GM23338 (cell line): ENCODE measurements around the gene GPATCH4. TPM values are rescaled to one million over a fixed set of nuclear protein-coding genes. Genes with fewer than 3 reads are reported as not detected.

Experiments used
- ATAC-seq: fragments of 200-7000 bp; cut with Tn5 transposase; 3 replicates; pipeline ENCODE4 v1.9.1; 2020
- DNase-seq: peaks from one replicate; pipeline ENCODE4 v3.0.0-alpha.2; 2015; ENCODE audit warnings: low spot score
- H2AFZ ChIP-seq: fragments of 200-600 bp; sonication (generic); 2 replicates; pipeline ENCODE4 v1.8.0; 2016; ENCODE audit warnings: antibody characterized with exemption, mild to moderate bottlenecking, moderate library complexity
- H3F3A ChIP-seq: fragments of 200-600 bp; sonication (generic); replicated peaks from 2 replicates; pipeline ENCODE4 v1.8.0; 2017; ENCODE audit warnings: antibody characterized with exemption, mixed run types, low read depth
- H3K27ac ChIP-seq: fragments of 200-600 bp; sonication (generic); 2 replicates; pipeline ENCODE4 v1.6.1; 2016; ENCODE audit warnings: low read depth
- H3K27me3 ChIP-seq: fragments of 200-600 bp; sonication (generic); 2 replicates; pipeline ENCODE4 v1.8.0; 2016; ENCODE audit warnings: mild to moderate bottlenecking, mixed run types, moderate library complexity; ENCODE audit not compliant: insufficient read depth
- H3K36me3 ChIP-seq: fragments of 200-600 bp; sonication (generic); 2 replicates; pipeline ENCODE4 v1.8.0; 2016; ENCODE audit warnings: mild to moderate bottlenecking; ENCODE audit not compliant: insufficient read depth
- H3K4me1 ChIP-seq: fragments of 200-600 bp; sonication (generic); 2 replicates; pipeline ENCODE4 v1.8.0; 2016; ENCODE audit warnings: mild to moderate bottlenecking, moderate library complexity; ENCODE audit not compliant: insufficient read depth
- H3K4me2 ChIP-seq: fragments of 200-600 bp; sonication (generic); 2 replicates; pipeline ENCODE4 v1.7.1; 2017; ENCODE audit warnings: mixed run types
- H3K4me3 ChIP-seq: fragments of 200-600 bp; sonication (generic); 2 replicates; pipeline ENCODE4 v1.6.1; 2016; ENCODE audit warnings: mixed run types
- H3K79me2 ChIP-seq: fragments of 200-600 bp; sonication (generic); replicated peaks from 2 replicates; pipeline ENCODE4 v1.8.0; 2017; ENCODE audit warnings: mild to moderate bottlenecking; ENCODE audit not compliant: insufficient read depth
- H3K9me2 ChIP-seq: fragments of 200-600 bp; sonication (generic); 2 replicates; pipeline ENCODE4 v1.8.0; 2017; ENCODE audit not compliant: insufficient read depth
- H4K20me1 ChIP-seq: fragments of 200-600 bp; sonication (generic); replicated peaks from 2 replicates; pipeline ENCODE4 v1.8.0; 2017; ENCODE audit warnings: mild to moderate bottlenecking; ENCODE audit not compliant: insufficient read depth
- H3K27ac Mint-ChIP-seq: 2 replicates; pipeline ENCODE4 v1.8.0; 2020; ENCODE audit warnings: inconsistent platforms, mild to moderate bottlenecking, moderate library complexity, mixed read lengths
- H3K27me3 Mint-ChIP-seq: 3 replicates; pipeline ENCODE4 v1.8.0; 2022; ENCODE audit warnings: low read depth, mild to moderate bottlenecking, moderate library complexity, mixed read lengths, inconsistent platforms; ENCODE audit not compliant: insufficient read depth, poor library complexity
- H3K36me3 Mint-ChIP-seq: 3 replicates; pipeline ENCODE4 v1.8.0; 2021; ENCODE audit warnings: low read depth, mild to moderate bottlenecking, inconsistent platforms, moderate library complexity, mixed read lengths
- H3K4me1 Mint-ChIP-seq: 3 replicates; pipeline ENCODE4 v1.8.0; 2020; ENCODE audit warnings: mild to moderate bottlenecking, inconsistent platforms, mixed read lengths
- H3K4me3 Mint-ChIP-seq: 3 replicates; pipeline ENCODE4 v1.8.0; 2021; ENCODE audit warnings: moderate library complexity, mild to moderate bottlenecking, inconsistent platforms, mixed read lengths
- H3K9me3 Mint-ChIP-seq: 3 replicates; pipeline ENCODE4 v1.8.0; 2020; ENCODE audit warnings: moderate library complexity, mild to moderate bottlenecking, inconsistent platforms, mixed read lengths
- EZH2 ChIP-seq: fragments of 200-600 bp; sonication (generic); IDR thresholded peaks from one replicate; pipeline ENCODE4 v1.8.0; 2017; ENCODE audit warnings: antibody characterized with exemption, mild to moderate bottlenecking, low read depth; ENCODE audit not compliant: unreplicated experiment
- EZH2phosphoT487 ChIP-seq: fragments of 200-600 bp; sonication (generic); IDR thresholded peaks from one replicate; pipeline ENCODE4 v1.8.1; 2018; ENCODE audit warnings: antibody characterized with exemption; ENCODE audit not compliant: unreplicated experiment
- POLR2AphosphoS5 ChIP-seq: IDR thresholded peaks from 2 replicates; pipeline ENCODE4 v1.6.1; 2016; ENCODE audit warnings: antibody characterized with exemption, low read depth
- STAT1 ChIP-seq: IDR thresholded peaks from one replicate; pipeline ENCODE4 v1.6.1; 2016; ENCODE audit warnings: antibody characterized with exemption; ENCODE audit not compliant: unreplicated experiment
- ZNF114 ChIP-seq: fragments of 250-450 bp; sonication (Bioruptor Pico); IDR thresholded peaks from 2 replicates; pipeline ENCODE4 v1.5.0; 2020; ENCODE audit warnings: mild to moderate bottlenecking, moderate library complexity
- ZNF331 ChIP-seq: fragments of 250-450 bp; sonication (Bioruptor Pico); IDR thresholded peaks from 2 replicates; pipeline ENCODE4 v1.5.0; 2020; ENCODE audit warnings: low read depth, mild to moderate bottlenecking, moderate library complexity
- polyA plus RNA-seq: library from polyadenylated mRNA; unstranded; fragments of >200 nt; fragmentation: Nextera tagmentation; extraction: Ambion mirVana; gene quantifications from 2 replicates; pipeline ENCODE4 v1.2.1, GENCODE V29; 2016
- total RNA-seq: library from RNA; depleted of rRNA; stranded (reverse); fragments of >200 nt; shearing (Covaris generic); gene quantifications from 2 replicates; pipeline ENCODE4 v1.2.3, GENCODE V29; 2014
- TF ChIP-seq, protein P1 (sequence below), 2 experiments: fragments of 200-600 bp in 1 of 2; sonication (generic) in 1 of 2; conservative IDR thresholded peaks; 2 replicates each; pipeline versions ENCODE4 v1.5.1 to v1.6.1; 2016 to 2017; ENCODE audit warnings: antibody characterized with exemption in 2 of 2, low read depth in 2 of 2, mild to moderate bottlenecking in 2 of 2, moderate library complexity in 1 of 2
- TF ChIP-seq, protein P2 (sequence below): IDR thresholded peaks from one replicate; pipeline ENCODE4 v1.6.1; 2018; ENCODE audit warnings: antibody characterized with exemption; ENCODE audit not compliant: unreplicated experiment
- TF ChIP-seq, protein P3 (sequence below): IDR thresholded peaks from 2 replicates; pipeline ENCODE4 v1.6.1; 2016; ENCODE audit warnings: antibody characterized with exemption

The GPATCH4 gene
- total and polyA plus RNA-seq, 2 experiments from 2014 or later, result 58.9 to 187 TPM

DNA sequence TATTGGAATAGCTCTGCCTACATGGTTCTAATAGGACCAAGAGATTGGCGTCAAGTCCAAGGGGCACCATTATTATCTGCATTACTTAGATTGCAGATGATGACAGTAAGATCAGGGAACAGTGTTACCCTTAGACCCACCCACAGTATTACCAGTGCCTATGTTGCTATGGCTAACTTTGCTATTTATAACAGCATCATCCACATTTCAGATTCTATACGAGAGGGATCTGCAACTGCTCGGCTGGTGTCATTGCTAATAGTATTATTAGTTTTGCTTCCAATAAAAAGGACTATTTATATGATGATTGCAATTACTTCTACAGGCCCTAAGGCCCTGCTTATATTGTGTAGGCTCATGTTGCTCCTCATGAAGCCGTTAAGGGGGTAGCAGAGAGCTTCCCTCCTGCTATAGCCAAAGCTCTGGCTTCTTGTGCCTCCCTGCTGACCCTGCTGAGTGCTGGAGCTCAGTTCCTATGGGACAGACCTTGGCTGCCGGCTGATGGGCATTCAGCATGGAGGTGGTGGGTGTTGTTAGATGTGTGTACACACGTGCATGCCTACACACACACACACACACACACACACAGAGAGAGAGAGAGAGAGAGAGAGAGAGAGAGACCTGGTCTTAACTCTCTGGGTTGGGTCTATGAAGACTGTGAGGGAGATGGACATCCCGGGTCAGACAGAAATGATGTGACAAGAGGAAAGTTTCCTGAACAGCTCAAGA lies 41.9 kb upstream of the GPATCH4 start:
- Histone ChIP-seq H3K4me1 (peaks cover 13% of the 10 kb centered on the region), H3K9me2 (no peaks in the 10 kb centered on the region), H3K4me2 (peak overlapping the region; percentile 95), H3K4me3 (peak overlapping the region; percentile 74; the same call in 1 of the 2 replicates), H3K27ac (no peak overlapping the region), H3F3A (peaks cover 12% of the 10 kb centered on the region; the same call in 1 of the 2 replicates), H3K36me3 (no peaks in the 10 kb centered on the region), H3K27me3 (peaks cover 100% of the 10 kb centered on the region), H4K20me1 (peaks cover 3% of the 10 kb centered on the region; the same call in 1 of the 2 replicates), H3K79me2 (no peaks in the 10 kb centered on the region), H2AFZ (no peak overlapping the region)
- Mint-ChIP-seq H3K4me3 (peak overlapping the region; percentile 72), H3K27me3 (peaks cover 68% of the 10 kb centered on the region), H3K27ac (no peak overlapping the region), H3K4me1 (peaks cover 37% of the 10 kb centered on the region), H3K36me3 (no peaks in the 10 kb centered on the region; the same call in 2 of the 3 replicates), H3K9me3 (no peaks in the 10 kb centered on the region)
- DNase-seq (no peak), ATAC-seq (peak; percentile 8; the same call in 2 of the 3 replicates)
- TF ChIP-seq POLR2AphosphoS5 (no peak), ZNF114 (CRISPR knock-in tag) (no peak), STAT1 (no peak), EZH2 (no peak), EZH2phosphoT487 (no peak), ZNF331 (CRISPR knock-in tag) (no peak)
- TF ChIP-seq, protein P1, sequence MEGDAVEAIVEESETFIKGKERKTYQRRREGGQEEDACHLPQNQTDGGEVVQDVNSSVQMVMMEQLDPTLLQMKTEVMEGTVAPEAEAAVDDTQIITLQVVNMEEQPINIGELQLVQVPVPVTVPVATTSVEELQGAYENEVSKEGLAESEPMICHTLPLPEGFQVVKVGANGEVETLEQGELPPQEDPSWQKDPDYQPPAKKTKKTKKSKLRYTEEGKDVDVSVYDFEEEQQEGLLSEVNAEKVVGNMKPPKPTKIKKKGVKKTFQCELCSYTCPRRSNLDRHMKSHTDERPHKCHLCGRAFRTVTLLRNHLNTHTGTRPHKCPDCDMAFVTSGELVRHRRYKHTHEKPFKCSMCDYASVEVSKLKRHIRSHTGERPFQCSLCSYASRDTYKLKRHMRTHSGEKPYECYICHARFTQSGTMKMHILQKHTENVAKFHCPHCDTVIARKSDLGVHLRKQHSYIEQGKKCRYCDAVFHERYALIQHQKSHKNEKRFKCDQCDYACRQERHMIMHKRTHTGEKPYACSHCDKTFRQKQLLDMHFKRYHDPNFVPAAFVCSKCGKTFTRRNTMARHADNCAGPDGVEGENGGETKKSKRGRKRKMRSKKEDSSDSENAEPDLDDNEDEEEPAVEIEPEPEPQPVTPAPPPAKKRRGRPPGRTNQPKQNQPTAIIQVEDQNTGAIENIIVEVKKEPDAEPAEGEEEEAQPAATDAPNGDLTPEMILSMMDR (conservative IDR thresholded peaks at IDR 0.05; ENCODE audit: low read depth in 2 of 2), result no peak
- TF ChIP-seq, protein P2, sequence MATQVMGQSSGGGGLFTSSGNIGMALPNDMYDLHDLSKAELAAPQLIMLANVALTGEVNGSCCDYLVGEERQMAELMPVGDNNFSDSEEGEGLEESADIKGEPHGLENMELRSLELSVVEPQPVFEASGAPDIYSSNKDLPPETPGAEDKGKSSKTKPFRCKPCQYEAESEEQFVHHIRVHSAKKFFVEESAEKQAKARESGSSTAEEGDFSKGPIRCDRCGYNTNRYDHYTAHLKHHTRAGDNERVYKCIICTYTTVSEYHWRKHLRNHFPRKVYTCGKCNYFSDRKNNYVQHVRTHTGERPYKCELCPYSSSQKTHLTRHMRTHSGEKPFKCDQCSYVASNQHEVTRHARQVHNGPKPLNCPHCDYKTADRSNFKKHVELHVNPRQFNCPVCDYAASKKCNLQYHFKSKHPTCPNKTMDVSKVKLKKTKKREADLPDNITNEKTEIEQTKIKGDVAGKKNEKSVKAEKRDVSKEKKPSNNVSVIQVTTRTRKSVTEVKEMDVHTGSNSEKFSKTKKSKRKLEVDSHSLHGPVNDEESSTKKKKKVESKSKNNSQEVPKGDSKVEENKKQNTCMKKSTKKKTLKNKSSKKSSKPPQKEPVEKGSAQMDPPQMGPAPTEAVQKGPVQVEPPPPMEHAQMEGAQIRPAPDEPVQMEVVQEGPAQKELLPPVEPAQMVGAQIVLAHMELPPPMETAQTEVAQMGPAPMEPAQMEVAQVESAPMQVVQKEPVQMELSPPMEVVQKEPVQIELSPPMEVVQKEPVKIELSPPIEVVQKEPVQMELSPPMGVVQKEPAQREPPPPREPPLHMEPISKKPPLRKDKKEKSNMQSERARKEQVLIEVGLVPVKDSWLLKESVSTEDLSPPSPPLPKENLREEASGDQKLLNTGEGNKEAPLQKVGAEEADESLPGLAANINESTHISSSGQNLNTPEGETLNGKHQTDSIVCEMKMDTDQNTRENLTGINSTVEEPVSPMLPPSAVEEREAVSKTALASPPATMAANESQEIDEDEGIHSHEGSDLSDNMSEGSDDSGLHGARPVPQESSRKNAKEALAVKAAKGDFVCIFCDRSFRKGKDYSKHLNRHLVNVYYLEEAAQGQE, result no peak
- TF ChIP-seq, protein P3, sequence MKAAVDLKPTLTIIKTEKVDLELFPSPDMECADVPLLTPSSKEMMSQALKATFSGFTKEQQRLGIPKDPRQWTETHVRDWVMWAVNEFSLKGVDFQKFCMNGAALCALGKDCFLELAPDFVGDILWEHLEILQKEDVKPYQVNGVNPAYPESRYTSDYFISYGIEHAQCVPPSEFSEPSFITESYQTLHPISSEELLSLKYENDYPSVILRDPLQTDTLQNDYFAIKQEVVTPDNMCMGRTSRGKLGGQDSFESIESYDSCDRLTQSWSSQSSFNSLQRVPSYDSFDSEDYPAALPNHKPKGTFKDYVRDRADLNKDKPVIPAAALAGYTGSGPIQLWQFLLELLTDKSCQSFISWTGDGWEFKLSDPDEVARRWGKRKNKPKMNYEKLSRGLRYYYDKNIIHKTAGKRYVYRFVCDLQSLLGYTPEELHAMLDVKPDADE, result no peak
